GM12892 (cell line): Measurements from ENCODE around the gene MAPK12.

ENCODE experiments used
- POLR2A ChIP-seq: IDR thresholded peaks from 2 replicates; pipeline ENCODE4 v1.6.1; 2011; ENCODE audit warnings: low read depth, low read length, control low read depth
- POLR2AphosphoS5 ChIP-seq: IDR thresholded peaks from 2 replicates; pipeline ENCODE4 v1.6.1; 2011; ENCODE audit warnings: low read depth, low read length, control low read depth

GRCh38 chr22:50281384-50281760 lies 19.9 kb upstream of the MAPK12 start:
- no peak for TF ChIP-seq POLR2AphosphoS5
- no peak for TF ChIP-seq POLR2A
